ENCODE data around the gene PRAMEF8.
"Not testable (repeated sequence)": the region's sequence is repeated elsewhere in the genome, so short reads cannot be mapped to it uniquely, and the experiment has no call there.

The PRAMEF8 gene

GRCh38 chr1:13285037-13285436, at the start of gene PRAMEF8:
PRAMEF8 (minus strand) TSS chr1:13285137; CDS start chr1:13284091, 1,046 bp downstream.
- DNase-seq (ENCODE audit: low spot score): not testable (repeated sequence)

GRCh38 chr1:13315281-13315680, 30.3 kb upstream of the PRAMEF8 start, which contains the start of gene PRAMEF15:
PRAMEF15 (plus strand) TSS chr1:13315581; CDS start chr1:13318408, 2,827 bp downstream.
- not testable (repeated sequence) for DNase-seq (ENCODE audit: low spot score)

GRCh38 chr1:13303239-13303638, 18.3 kb upstream of the PRAMEF8 start, which contains the start of gene PRAMEF33:
PRAMEF33 (plus strand) TSS chr1:13303539; CDS start chr1:13305955, 2,416 bp downstream.
- DNase-seq (ENCODE audit: low spot score): not testable (repeated sequence)

- DNase-seq (ENCODE audit: low spot score): not testable (repeated sequence)
Measured at GRCh38 chr1:13302197-13302596, 17.3 kb upstream of the PRAMEF8 start.

- not testable (repeated sequence) for DNase-seq (ENCODE audit: low spot score)
Measured at GRCh38 chr1:13298699-13299098, 13.8 kb upstream of the PRAMEF8 start.

- DNase-seq (ENCODE audit: low spot score): not testable (repeated sequence)
Measured at GRCh38 chr1:13297216-13297931, 12.4 kb upstream of the PRAMEF8 start.

GRCh38 chr1:13289030-13289429, 4.1 kb upstream of the PRAMEF8 start:
- not testable (repeated sequence) for DNase-seq (ENCODE audit: low spot score)

- not testable (repeated sequence) for DNase-seq (ENCODE audit: low spot score)
Measured at GRCh38 chr1:13279617-13280016, 5.3 kb downstream of the PRAMEF8 start.

- DNase-seq (ENCODE audit: low spot score): peak; percentile 5
Measured at GRCh38 chr1:13277016-13277415, 7.9 kb downstream of the PRAMEF8 start.

GRCh38 chr1:13265124-13265523, 19.8 kb downstream of the PRAMEF8 start:
- DNase-seq (ENCODE audit: low spot score): not testable (repeated sequence)

- DNase-seq (ENCODE audit: low spot score): not testable (repeated sequence)
Measured at GRCh38 chr1:13253898-13254297, 31.0 kb downstream of the PRAMEF8 start, which contains the start of gene PRAMEF5. PRAMEF5 (plus strand) TSS chr1:13254198; CDS start chr1:13259269, 5,071 bp downstream.

- DNase-seq (ENCODE audit: low spot score): not testable (repeated sequence)
Measured at GRCh38 chr1:13247122-13247521, 37.8 kb downstream of the PRAMEF8 start.

GRCh38 chr1:13246554-13246871, 38.4 kb downstream of the PRAMEF8 start:
- not testable (repeated sequence) for DNase-seq (ENCODE audit: low spot score)

GRCh38 chr1:13245841-13246553, 38.9 kb downstream of the PRAMEF8 start:
- DNase-seq (ENCODE audit: low spot score): not testable (repeated sequence)

GRCh38 chr1:13243536-13244263, 41.2 kb downstream of the PRAMEF8 start:
- not testable (repeated sequence) for DNase-seq (ENCODE audit: low spot score)

- not testable (repeated sequence) for DNase-seq (ENCODE audit: low spot score)
Measured at GRCh38 chr1:13239633-13240032, 45.3 kb downstream of the PRAMEF8 start.

GRCh38 chr1:13237572-13237971, 47.4 kb downstream of the PRAMEF8 start:
- DNase-seq (ENCODE audit: low spot score): not testable (repeated sequence)

- not testable (repeated sequence) for DNase-seq (ENCODE audit: low spot score)
Measured at GRCh38 chr1:13234057-13234456, 50.9 kb downstream of the PRAMEF8 start.

- DNase-seq (ENCODE audit: low spot score): not testable (repeated sequence)
Measured at GRCh38 chr1:13232056-13232455, 52.9 kb downstream of the PRAMEF8 start.
